ENCODE measurements around the gene CHST10. TPM values are rescaled to one million over a fixed set of nuclear protein-coding genes. Genes with fewer than 3 reads are reported as not detected.

The CHST10 gene
- total RNA-seq, 1 experiment from 2014 or later: not detected

GRCh38 chr2:100359576-100359975, 57.9 kb downstream of the CHST10 start:
- DNase-seq: no peak

GRCh38 chr2:100358554-100358953, 58.9 kb downstream of the CHST10 start:
- no peaks in the 10 kb centered on the region for H3K27me3 ChIP-seq (replicated peaks; ENCODE audit: control insufficient read depth, insufficient read depth, low read length)
- no TSS peak for BruUV-seq (replicated peaks)
- H3K36me3 Mint-ChIP-seq (ENCODE audit: insufficient read depth, unreplicated experiment): peaks cover 5% of the 10 kb centered on the region
- no peak overlapping the region for H3K27ac Mint-ChIP-seq (ENCODE audit: unreplicated experiment)
- no peak for DNase-seq
- ChIA-PET POLR2A (no interaction called here), CTCF (no interaction called here)
- no peak overlapping the region for H3K4me3 Mint-ChIP-seq (ENCODE audit: unreplicated experiment)
- H3K4me3 ChIP-seq (ENCODE audit: low read depth, low read length): no peak overlapping the region
- H3K36me3 ChIP-seq (ENCODE audit: control insufficient read depth, insufficient read depth, low read length): no peaks in the 10 kb centered on the region
- H3K4me1 ChIP-seq: no peaks in the 10 kb centered on the region
- peaks cover 51% of the 10 kb centered on the region for H3K9me3 Mint-ChIP-seq (ENCODE audit: unreplicated experiment)
- no peaks in the 10 kb centered on the region for H3K4me1 Mint-ChIP-seq (ENCODE audit: low read depth, unreplicated experiment)
- intact Hi-C loops (cut with micrococcal nuclease; ENCODE audit: unreplicated experiment): no loop called here
- no peaks in the 10 kb centered on the region for H3K27me3 Mint-ChIP-seq (ENCODE audit: insufficient read depth, unreplicated experiment)
- 0 out of 2 replicates have a peak, but pooled peaks cover 7% of the 10 kb centered on the region for H3K9me3 ChIP-seq
- no peak for TF ChIP-seq CTCF (IDR thresholded peaks at IDR 0.05; ENCODE audit: insufficient read depth in 1 of 2, low read depth in 1 of 2, low read length in 1 of 2, severe bottlenecking in 1 of 2, unreplicated experiment in 1 of 2)

More at GRCh38 chr2:100359576-100359975, 57.9 kb downstream of the CHST10 start:
- Mint-ChIP-seq H3K27ac (ENCODE audit: unreplicated experiment) (no peak overlapping the region), H3K27me3 (ENCODE audit: insufficient read depth, unreplicated experiment) (no peaks in the 10 kb centered on the region), H3K36me3 (ENCODE audit: insufficient read depth, unreplicated experiment) (peaks cover 5% of the 10 kb centered on the region), H3K4me3 (ENCODE audit: unreplicated experiment) (no peak overlapping the region), H3K4me1 (ENCODE audit: low read depth, unreplicated experiment) (no peaks in the 10 kb centered on the region), H3K9me3 (ENCODE audit: unreplicated experiment) (peaks cover 60% of the 10 kb centered on the region)
- no peaks in the 10 kb centered on the region for H3K36me3 ChIP-seq (ENCODE audit: control insufficient read depth, insufficient read depth, low read length)
- 0 out of 2 replicates have a peak, but pooled peaks cover 7% of the 10 kb centered on the region for H3K9me3 ChIP-seq
- intact Hi-C loops (cut with micrococcal nuclease; ENCODE audit: unreplicated experiment): no loop called here
- BruUV-seq (replicated peaks): no TSS peak
- TF ChIP-seq CTCF (IDR thresholded peaks at IDR 0.05; ENCODE audit: insufficient read depth in 1 of 2, low read depth in 1 of 2, low read length in 1 of 2, severe bottlenecking in 1 of 2, unreplicated experiment in 1 of 2): no peak
- no peaks in the 10 kb centered on the region for H3K27me3 ChIP-seq (replicated peaks; ENCODE audit: control insufficient read depth, insufficient read depth, low read length)
- ChIA-PET CTCF (no interaction called here), POLR2A (no interaction called here)
- H3K4me1 ChIP-seq: no peaks in the 10 kb centered on the region
- H3K4me3 ChIP-seq (ENCODE audit: low read depth, low read length): no peak overlapping the region

- Histone ChIP-seq H3K4me1 (no peaks in the 10 kb centered on the region), H3K27me3 (replicated peaks; ENCODE audit: control insufficient read depth, insufficient read depth, low read length) (no peaks in the 10 kb centered on the region), H3K4me3 (ENCODE audit: low read depth, low read length) (no peak overlapping the region), H3K36me3 (ENCODE audit: control insufficient read depth, insufficient read depth, low read length) (no peaks in the 10 kb centered on the region), H3K9me3 (peaks cover 5% of the 10 kb centered on the region)
- Mint-ChIP-seq H3K4me3 (ENCODE audit: unreplicated experiment) (no peak overlapping the region), H3K27me3 (ENCODE audit: insufficient read depth, unreplicated experiment) (peaks cover 2% of the 10 kb centered on the region), H3K4me1 (ENCODE audit: low read depth, unreplicated experiment) (no peaks in the 10 kb centered on the region), H3K9me3 (ENCODE audit: unreplicated experiment) (peaks cover 20% of the 10 kb centered on the region), H3K36me3 (ENCODE audit: insufficient read depth, unreplicated experiment) (no peaks in the 10 kb centered on the region), H3K27ac (ENCODE audit: unreplicated experiment) (no peak overlapping the region)
- no TSS peak for BruUV-seq (replicated peaks)
- DNase-seq: no peak
- intact Hi-C loops (cut with micrococcal nuclease; ENCODE audit: unreplicated experiment): no loop called here
- CTCF ChIA-PET: no interaction called here
- POLR2A ChIA-PET: no interaction called here
- TF ChIP-seq CTCF (IDR thresholded peaks at IDR 0.05; ENCODE audit: insufficient read depth in 1 of 2, low read depth in 1 of 2, low read length in 1 of 2, severe bottlenecking in 1 of 2, unreplicated experiment in 1 of 2): no peak
Observed at GRCh38 chr2:100352521-100352920, 64.9 kb downstream of the CHST10 start.
